HepG2 (cell line): ENCODE measurements around the gene OR5P2.

ENCODE experiments used
- AHR ChIP-seq: IDR thresholded peaks from 2 replicates; pipeline ENCODE4 v1.6.1; 2018; ENCODE audit warnings: missing genetic modification reagents, missing compliant biosample characterization
- CREB1 ChIP-seq, 2 experiments: fragments of 450-650 bp in 1 of 2; IDR thresholded peaks; 2 replicates each; pipeline ENCODE4 v1.6.1; 2016 to 2017; ENCODE audit warnings: control low read depth in 1 of 2, mild to moderate bottlenecking in 1 of 2, missing compliant biosample characterization in 1 of 2, missing genetic modification characterization in 1 of 2
- HOXA7 ChIP-seq: sonication (generic); formaldehyde crosslinking; IDR thresholded peaks from 2 replicates; pipeline ENCODE4 v1.8.1; 2022; ENCODE audit warnings: mild to moderate bottlenecking, missing genetic modification reagents, moderate library complexity
- JUNB ChIP-seq: sonication (generic); formaldehyde crosslinking; IDR thresholded peaks from 2 replicates; pipeline ENCODE4 v1.8.0; 2022; ENCODE audit warnings: missing genetic modification reagents, mild to moderate bottlenecking, borderline replicate concordance
- KAT7 ChIP-seq: IDR thresholded peaks from 2 replicates; pipeline ENCODE4 v1.6.1; 2018; ENCODE audit warnings: borderline replicate concordance, missing compliant biosample characterization
- NAIF1 ChIP-seq: sonication (generic); formaldehyde crosslinking; IDR thresholded peaks from 2 replicates; pipeline ENCODE4 v1.5.0; 2020; ENCODE audit warnings: mild to moderate bottlenecking, missing genetic modification reagents, borderline replicate concordance
- NCOA2 ChIP-seq: sonication (generic); formaldehyde crosslinking; IDR thresholded peaks from 2 replicates; pipeline ENCODE4 v1.8.0; 2022; ENCODE audit warnings: inconsistent platforms
- SRF ChIP-seq: IDR thresholded peaks from 2 replicates; pipeline ENCODE4 v1.6.1; 2011; ENCODE audit warnings: mild to moderate bottlenecking, low read depth, low read length, moderate library complexity
- TCF7L2 ChIP-seq: IDR thresholded peaks from 2 replicates; pipeline ENCODE4 v1.6.1; 2011; ENCODE audit warnings: mild to moderate bottlenecking, low read depth, low read length, moderate library complexity
- ZFP1 ChIP-seq: IDR thresholded peaks from 2 replicates; pipeline ENCODE4 v1.6.1; 2016
- ZKSCAN5 ChIP-seq: sonication (generic); formaldehyde crosslinking; IDR thresholded peaks from 2 replicates; pipeline ENCODE4 v1.5.1; 2020; ENCODE audit warnings: mild to moderate bottlenecking, missing genetic modification reagents
- ZNF34 ChIP-seq: sonication (generic); formaldehyde crosslinking; IDR thresholded peaks from 2 replicates; pipeline ENCODE4 v1.4.0; 2020; ENCODE audit warnings: mild to moderate bottlenecking, missing genetic modification reagents, borderline replicate concordance
- TF ChIP-seq, protein P1 (sequence below): sonication (generic); formaldehyde crosslinking; IDR thresholded peaks from 2 replicates; pipeline ENCODE4 v1.5.0; 2020; ENCODE audit warnings: mild to moderate bottlenecking, missing genetic modification reagents, moderate library complexity

DNA sequence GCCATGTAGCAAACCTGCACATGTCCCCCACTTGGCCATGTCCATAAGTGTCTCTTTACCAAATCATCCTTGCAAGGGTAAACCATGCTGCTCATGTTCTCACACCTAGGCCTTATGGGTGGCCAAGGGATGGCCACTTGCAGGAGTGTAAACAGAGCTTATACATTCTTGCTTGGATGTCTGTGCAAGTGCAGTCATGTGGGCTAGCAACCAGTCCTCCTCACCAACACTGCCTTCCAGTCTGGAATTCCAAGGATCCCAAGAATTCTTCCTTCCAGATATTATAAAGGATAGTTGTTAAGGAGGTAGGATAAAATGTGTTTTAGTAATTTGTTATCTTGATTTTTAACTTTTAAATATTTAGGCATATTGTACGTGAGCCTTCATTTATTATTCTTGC, 47.8 kb upstream of the OR5P2 start:
- TF ChIP-seq AHR (CRISPR knock-in tag) = no peak
- TF ChIP-seq CREB1 (IDR thresholded peaks at IDR 0.05) = no peak
- TF ChIP-seq CREB1 (CRISPR knock-in tag; IDR thresholded peaks at IDR 0.05) = no peak
- TF ChIP-seq, protein P1, sequence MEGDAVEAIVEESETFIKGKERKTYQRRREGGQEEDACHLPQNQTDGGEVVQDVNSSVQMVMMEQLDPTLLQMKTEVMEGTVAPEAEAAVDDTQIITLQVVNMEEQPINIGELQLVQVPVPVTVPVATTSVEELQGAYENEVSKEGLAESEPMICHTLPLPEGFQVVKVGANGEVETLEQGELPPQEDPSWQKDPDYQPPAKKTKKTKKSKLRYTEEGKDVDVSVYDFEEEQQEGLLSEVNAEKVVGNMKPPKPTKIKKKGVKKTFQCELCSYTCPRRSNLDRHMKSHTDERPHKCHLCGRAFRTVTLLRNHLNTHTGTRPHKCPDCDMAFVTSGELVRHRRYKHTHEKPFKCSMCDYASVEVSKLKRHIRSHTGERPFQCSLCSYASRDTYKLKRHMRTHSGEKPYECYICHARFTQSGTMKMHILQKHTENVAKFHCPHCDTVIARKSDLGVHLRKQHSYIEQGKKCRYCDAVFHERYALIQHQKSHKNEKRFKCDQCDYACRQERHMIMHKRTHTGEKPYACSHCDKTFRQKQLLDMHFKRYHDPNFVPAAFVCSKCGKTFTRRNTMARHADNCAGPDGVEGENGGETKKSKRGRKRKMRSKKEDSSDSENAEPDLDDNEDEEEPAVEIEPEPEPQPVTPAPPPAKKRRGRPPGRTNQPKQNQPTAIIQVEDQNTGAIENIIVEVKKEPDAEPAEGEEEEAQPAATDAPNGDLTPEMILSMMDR (CRISPR knock-in tag) = no peak
- no peak for TF ChIP-seq KAT7 (CRISPR knock-in tag)
- TF ChIP-seq NCOA2 (CRISPR knock-in tag) = no peak
- TF ChIP-seq JUNB (CRISPR knock-in tag) = no peak
- no peak for TF ChIP-seq ZKSCAN5 (CRISPR knock-in tag)
- TF ChIP-seq HOXA7 (CRISPR knock-in tag) = no peak
- TF ChIP-seq ZNF34 (CRISPR knock-in tag) = no peak
- TF ChIP-seq NAIF1 = no peak
- no peak for TF ChIP-seq SRF
- TF ChIP-seq ZFP1 (CRISPR knock-in tag) = no peak
- no peak for TF ChIP-seq TCF7L2
